Measurements from ENCODE around the gene CCDC57. TPM values are rescaled to one million over a fixed set of nuclear protein-coding genes. Genes with fewer than 3 reads are reported as not detected.

Gene CCDC57
- total RNA-seq, 1 experiment from 2014 or later = 140 TPM

DNA sequence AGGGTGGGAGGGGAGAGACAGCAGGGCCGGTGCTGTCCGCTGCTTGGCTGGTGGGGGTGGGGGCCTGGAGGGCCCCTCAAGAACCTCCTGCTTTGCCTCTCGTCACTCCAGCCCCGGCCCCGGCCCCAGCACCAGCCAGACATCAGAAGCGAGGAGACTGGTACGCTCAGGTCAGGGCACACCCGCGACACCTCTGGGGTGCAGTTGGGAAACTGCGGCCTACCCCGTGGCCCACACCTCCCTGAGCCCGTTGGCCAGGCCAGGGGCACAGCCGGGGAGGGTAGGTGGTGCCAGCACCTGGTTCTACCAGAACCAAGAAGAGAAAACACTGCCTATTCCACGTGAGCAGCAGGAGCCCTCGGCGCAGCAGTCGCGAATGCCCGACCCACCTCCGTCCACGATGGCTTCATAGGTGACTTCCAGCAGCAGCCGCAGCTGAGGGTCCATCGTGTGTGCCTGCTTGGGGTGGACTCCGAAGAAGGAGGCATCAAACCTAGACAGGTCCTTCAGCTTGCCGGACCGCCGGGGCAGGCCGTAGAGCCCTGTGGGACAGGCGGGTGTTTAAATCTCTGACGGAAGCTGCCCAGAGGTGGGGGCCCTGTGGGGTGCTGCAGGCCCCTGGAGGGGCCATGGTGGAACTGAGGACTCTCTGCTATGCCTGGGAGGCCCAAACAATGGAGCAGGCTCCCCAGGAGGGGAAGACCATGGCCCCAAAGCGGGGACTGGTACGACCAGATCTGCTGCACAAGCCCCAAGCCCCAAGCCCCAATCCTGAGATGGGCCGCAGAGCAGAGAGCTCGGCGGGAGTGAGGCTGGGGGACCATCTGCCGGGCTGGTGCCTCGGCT is 117.5 kb downstream of the CCDC57 start:
- no peak overlapping the region for H3K27ac ChIP-seq
- intact Hi-C loops (cut with micrococcal nuclease; ENCODE audit: unreplicated experiment) = loop anchor here (5.0 kb wide), 1 partner anchor 58 kb away; the partner anchor contains the start of gene DCXR
- no peaks in the 10 kb centered on the region for H3K27me3 ChIP-seq (ENCODE audit: insufficient read depth, low read depth)
- no peaks in the 10 kb centered on the region for H3K36me3 ChIP-seq (ENCODE audit: low read depth)
- H4K20me1 ChIP-seq (ENCODE audit: insufficient read depth) = peaks cover 44% of the 10 kb centered on the region
- no peak overlapping the region for H2AFZ ChIP-seq
- H3K4me3 ChIP-seq = peak overlapping the region; percentile 67; the same call in 1 of the 2 replicates
- TF ChIP-seq EZH2 (IDR thresholded peaks at IDR 0.05; ENCODE audit: low read depth) = no peak
- TF ChIP-seq, protein P1, sequence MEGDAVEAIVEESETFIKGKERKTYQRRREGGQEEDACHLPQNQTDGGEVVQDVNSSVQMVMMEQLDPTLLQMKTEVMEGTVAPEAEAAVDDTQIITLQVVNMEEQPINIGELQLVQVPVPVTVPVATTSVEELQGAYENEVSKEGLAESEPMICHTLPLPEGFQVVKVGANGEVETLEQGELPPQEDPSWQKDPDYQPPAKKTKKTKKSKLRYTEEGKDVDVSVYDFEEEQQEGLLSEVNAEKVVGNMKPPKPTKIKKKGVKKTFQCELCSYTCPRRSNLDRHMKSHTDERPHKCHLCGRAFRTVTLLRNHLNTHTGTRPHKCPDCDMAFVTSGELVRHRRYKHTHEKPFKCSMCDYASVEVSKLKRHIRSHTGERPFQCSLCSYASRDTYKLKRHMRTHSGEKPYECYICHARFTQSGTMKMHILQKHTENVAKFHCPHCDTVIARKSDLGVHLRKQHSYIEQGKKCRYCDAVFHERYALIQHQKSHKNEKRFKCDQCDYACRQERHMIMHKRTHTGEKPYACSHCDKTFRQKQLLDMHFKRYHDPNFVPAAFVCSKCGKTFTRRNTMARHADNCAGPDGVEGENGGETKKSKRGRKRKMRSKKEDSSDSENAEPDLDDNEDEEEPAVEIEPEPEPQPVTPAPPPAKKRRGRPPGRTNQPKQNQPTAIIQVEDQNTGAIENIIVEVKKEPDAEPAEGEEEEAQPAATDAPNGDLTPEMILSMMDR (conservative IDR thresholded peaks at IDR 0.05) = no peak
- peaks cover 13% of the 10 kb centered on the region for H3F3A ChIP-seq (ENCODE audit: insufficient read depth, low read depth)
- ChIA-PET CTCF (no interaction called here), POLR2A (ENCODE audit: unreplicated experiment) (interaction anchor here (0.6 to 1.1 kb wide), 2 partner anchors 11 to 21 kb away, joined by 5 to 10 read pairs; no protein-coding TSS in a partner anchor)
- peaks cover 12% of the 10 kb centered on the region for H3K4me1 ChIP-seq (replicated peaks; ENCODE audit: insufficient read depth)
- H3K9me3 ChIP-seq (ENCODE audit: insufficient read depth, low read depth) = no peaks in the 10 kb centered on the region
- peaks cover 49% of the 10 kb centered on the region for H3K79me2 ChIP-seq (ENCODE audit: low read depth)
- peak overlapping the region; percentile 91 for H3K4me2 ChIP-seq
- DNase-seq = no peak
- BruUV-seq (replicated peaks) = no TSS peak
- no peaks in the 10 kb centered on the region for H3K9me2 ChIP-seq (ENCODE audit: insufficient read depth)

DNA sequence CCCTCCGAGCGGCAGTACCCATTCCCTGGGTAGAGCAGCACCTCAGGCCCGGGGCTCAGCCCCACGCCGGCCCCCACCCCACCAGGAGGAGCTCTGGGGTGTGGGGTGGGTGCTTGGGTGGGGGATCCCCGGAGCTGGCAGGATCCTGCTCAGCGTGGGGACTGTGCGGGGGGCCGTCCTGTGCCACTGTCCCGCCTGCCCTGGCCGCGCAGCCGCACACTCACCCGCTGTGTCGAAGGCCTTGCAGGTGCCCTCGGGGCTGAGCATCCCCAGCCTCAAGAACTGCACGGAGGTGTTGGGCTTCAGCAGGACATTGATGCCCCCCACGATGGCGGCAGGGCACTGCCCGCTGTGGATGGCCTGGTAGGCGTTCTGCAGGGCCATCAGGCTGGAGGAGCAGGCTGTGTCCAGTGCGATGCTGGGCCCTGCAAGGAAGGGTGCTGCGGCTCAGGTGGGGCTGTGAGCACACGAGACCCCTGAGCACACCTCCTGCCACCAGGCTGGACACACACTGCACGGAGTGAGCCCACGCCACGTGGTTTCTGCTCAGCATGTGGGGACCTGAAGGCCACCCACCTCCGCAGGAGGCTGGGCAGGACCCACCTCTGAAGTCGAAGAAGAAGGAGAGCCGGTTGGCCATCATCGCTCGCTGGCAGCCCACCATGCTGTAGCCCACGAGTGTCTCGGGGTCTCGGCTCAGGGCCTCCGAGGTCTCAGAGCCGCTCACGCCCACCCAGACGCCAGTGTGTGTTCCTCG is 119.5 kb downstream of the CCDC57 start:
- Histone ChIP-seq H3F3A (ENCODE audit: insufficient read depth, low read depth) (peaks cover 5% of the 10 kb centered on the region; the same call in 1 of the 2 replicates), H3K27me3 (ENCODE audit: insufficient read depth, low read depth) (no peaks in the 10 kb centered on the region), H3K9me2 (ENCODE audit: insufficient read depth) (no peaks in the 10 kb centered on the region), H3K79me2 (ENCODE audit: low read depth) (peaks cover 49% of the 10 kb centered on the region), H3K4me3 (no peak overlapping the region), H3K27ac (no peak overlapping the region), H3K4me2 (no peak overlapping the region), H4K20me1 (ENCODE audit: insufficient read depth) (peaks cover 46% of the 10 kb centered on the region), H3K9me3 (ENCODE audit: insufficient read depth, low read depth) (no peaks in the 10 kb centered on the region), H2AFZ (no peak overlapping the region), H3K36me3 (ENCODE audit: low read depth) (no peaks in the 10 kb centered on the region), H3K4me1 (replicated peaks; ENCODE audit: insufficient read depth) (no peaks in the 10 kb centered on the region; the same call in 1 of the 2 replicates)
- no TSS peak for BruUV-seq (replicated peaks)
- TF ChIP-seq, protein P1 (conservative IDR thresholded peaks at IDR 0.05) = no peak
- TF ChIP-seq EZH2 (IDR thresholded peaks at IDR 0.05; ENCODE audit: low read depth) = no peak
- DNase-seq = no peak
- ChIA-PET CTCF (interaction anchor here (0.6 kb wide), 1 partner anchor 358 kb away, joined by 3 read pairs; no protein-coding TSS in a partner anchor), POLR2A (ENCODE audit: unreplicated experiment) (no interaction called here)
- intact Hi-C loops (cut with micrococcal nuclease; ENCODE audit: unreplicated experiment) = no loop called here

DNA sequence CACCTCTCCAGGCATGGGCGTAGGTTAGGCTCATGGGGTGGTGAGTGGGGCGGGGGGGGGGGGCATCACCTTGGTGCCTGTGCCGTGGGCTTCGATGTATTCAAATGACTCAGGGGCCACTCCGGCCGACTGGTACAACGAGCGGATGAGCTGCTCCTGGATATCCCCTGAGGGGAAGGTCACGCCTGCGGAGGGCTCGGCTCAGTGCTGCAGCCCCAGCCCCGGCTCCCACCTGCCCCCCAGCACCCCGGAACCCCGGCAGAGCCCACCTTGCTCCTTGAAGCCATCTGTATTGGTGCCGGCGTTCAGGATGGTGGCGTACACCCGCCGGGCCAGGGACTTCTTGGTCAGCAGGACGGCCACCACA is 120.0 kb downstream of the CCDC57 start:
- Histone ChIP-seq H2AFZ (no peak overlapping the region), H3K27me3 (ENCODE audit: insufficient read depth, low read depth) (no peaks in the 10 kb centered on the region), H3K36me3 (ENCODE audit: low read depth) (no peaks in the 10 kb centered on the region), H3K27ac (no peak overlapping the region), H3F3A (ENCODE audit: insufficient read depth, low read depth) (peaks cover 5% of the 10 kb centered on the region; the same call in 1 of the 2 replicates), H3K4me2 (no peak overlapping the region), H3K9me2 (ENCODE audit: insufficient read depth) (no peaks in the 10 kb centered on the region), H3K79me2 (ENCODE audit: low read depth) (peaks cover 46% of the 10 kb centered on the region), H3K4me3 (no peak overlapping the region), H4K20me1 (ENCODE audit: insufficient read depth) (peaks cover 46% of the 10 kb centered on the region), H3K4me1 (replicated peaks; ENCODE audit: insufficient read depth) (no peaks in the 10 kb centered on the region; the same call in 1 of the 2 replicates), H3K9me3 (ENCODE audit: insufficient read depth, low read depth) (no peaks in the 10 kb centered on the region)
- ChIA-PET POLR2A (ENCODE audit: unreplicated experiment) (no interaction called here), CTCF (interaction anchor here (0.6 kb wide), 1 partner anchor 358 kb away, joined by 3 read pairs; no protein-coding TSS in a partner anchor)
- TF ChIP-seq, protein P1 (conservative IDR thresholded peaks at IDR 0.05) = no peak
- no peak for TF ChIP-seq EZH2 (IDR thresholded peaks at IDR 0.05; ENCODE audit: low read depth)
- no TSS peak for BruUV-seq (replicated peaks)
- DNase-seq = no peak
- intact Hi-C loops (cut with micrococcal nuclease; ENCODE audit: unreplicated experiment) = no loop called here

All from PC-9 (cell line).